DND-41 (cell line): ENCODE results near the gene ID3.

Experiments
- ATAC-seq: fragments of 200-7000 bp; cut with Tn5 transposase; 3 replicates; pipeline ENCODE4 v1.9.1; 2021; ENCODE audit warnings: low read depth; ENCODE audit not compliant: insufficient read depth
- DNase-seq: peaks from one replicate; pipeline ENCODE4 v3.0.0-alpha.2; 2020
- H2AFZ ChIP-seq: 2 replicates; pipeline ENCODE4 v1.6.0; 2012; ENCODE audit warnings: low read depth, low read length
- H3K27ac ChIP-seq: 2 replicates; pipeline ENCODE4 v1.5.1; 2012; ENCODE audit warnings: low read length, inconsistent platforms
- H3K27me3 ChIP-seq: fragments of 200-600 bp; sonication (generic); 2 replicates; pipeline ENCODE4 v1.6.0; 2012; ENCODE audit warnings: low read length, mild to moderate bottlenecking, inconsistent platforms; ENCODE audit not compliant: insufficient read depth, poor library complexity
- H3K36me3 ChIP-seq: 2 replicates; pipeline ENCODE4 v1.5.1; 2012; ENCODE audit warnings: low read length, inconsistent platforms; ENCODE audit not compliant: insufficient read depth
- H3K4me1 ChIP-seq: 2 replicates; pipeline ENCODE4 v1.5.1; 2012; ENCODE audit warnings: mild to moderate bottlenecking, low read length; ENCODE audit not compliant: insufficient read depth
- H3K4me2 ChIP-seq: 2 replicates; pipeline ENCODE4 v1.6.0; 2012; ENCODE audit warnings: mild to moderate bottlenecking, moderate library complexity, low read length, inconsistent platforms; ENCODE audit not compliant: insufficient read depth
- H3K4me3 ChIP-seq, 2 experiments: fragments of 200-600 bp in 1 of 2; shearing (Covaris generic) in 1 of 2; 2 replicates each; pipeline ENCODE4 v1.5.1; 2012 to 2016; ENCODE audit warnings: inconsistent platforms in 2 of 2, low read length in 2 of 2, mild to moderate bottlenecking in 2 of 2, low read depth in 1 of 2, moderate library complexity in 1 of 2
- H3K79me2 ChIP-seq: 2 replicates; pipeline ENCODE4 v1.6.0; 2012; ENCODE audit warnings: low read length, inconsistent platforms; ENCODE audit not compliant: insufficient read depth
- H3K9ac ChIP-seq: 2 replicates; pipeline ENCODE4 v1.6.0; 2012; ENCODE audit warnings: low read depth, mild to moderate bottlenecking, inconsistent platforms, low read length, moderate library complexity
- H3K9me3 ChIP-seq: 2 replicates; pipeline ENCODE4 v1.5.1; 2012; ENCODE audit warnings: low read length, moderate library complexity, mild to moderate bottlenecking, inconsistent platforms; ENCODE audit not compliant: insufficient read depth, severe bottlenecking
- H4K20me1 ChIP-seq: 2 replicates; pipeline ENCODE4 v1.6.0; 2012; ENCODE audit warnings: low read length; ENCODE audit not compliant: insufficient read depth
- EZH2 ChIP-seq: IDR thresholded peaks from 3 replicates; pipeline ENCODE4 v1.6.1; 2012; ENCODE audit warnings: borderline replicate concordance, low read depth, mild to moderate bottlenecking, moderate library complexity, low read length, inconsistent platforms; ENCODE audit not compliant: severe bottlenecking
- TF ChIP-seq, protein P1 (sequence below): IDR thresholded peaks from 2 replicates; pipeline ENCODE4 v1.5.1; 2012; ENCODE audit warnings: borderline replicate concordance, low read length, moderate library complexity, mild to moderate bottlenecking; ENCODE audit not compliant: poor library complexity, severe bottlenecking; ENCODE audit errors: extremely low read depth

Gene ID3

DNA sequence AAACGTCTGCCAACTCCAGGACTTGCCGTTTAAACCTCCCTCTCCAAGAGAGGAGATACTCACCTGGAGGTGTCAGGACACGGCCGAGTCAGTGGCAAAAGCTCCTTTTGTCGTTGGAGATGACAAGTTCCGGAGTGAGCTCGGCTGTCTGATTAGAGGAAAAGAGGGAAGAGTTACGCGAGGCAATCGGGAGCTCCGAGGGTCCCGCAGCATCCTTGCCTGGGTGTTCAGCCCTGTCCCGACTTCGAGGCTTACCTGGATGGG is 497 bp downstream of the ID3 start:
- Histone ChIP-seq H3K4me1 (peaks cover 66% of the 10 kb centered on the region), H3K27me3 (peaks cover 45% of the 10 kb centered on the region), H3K9me3 (no peaks in the 10 kb centered on the region), H3K4me3 (peak overlapping the region; percentile 37 to 79), H3K4me2 (peak overlapping the region; percentile 90), H3K9ac (peak overlapping the region; percentile 71), H4K20me1 (peaks cover 7% of the 10 kb centered on the region; the same call in 1 of the 2 replicates), H3K79me2 (peaks cover 6% of the 10 kb centered on the region; the same call in 1 of the 2 replicates), H3K36me3 (no peaks in the 10 kb centered on the region), H2AFZ (peak overlapping the region; percentile 67), H3K27ac (peak overlapping the region; percentile 52)
- ATAC-seq (no peak), DNase-seq (no peak)
- no peak for TF ChIP-seq EZH2
- TF ChIP-seq, protein P1, sequence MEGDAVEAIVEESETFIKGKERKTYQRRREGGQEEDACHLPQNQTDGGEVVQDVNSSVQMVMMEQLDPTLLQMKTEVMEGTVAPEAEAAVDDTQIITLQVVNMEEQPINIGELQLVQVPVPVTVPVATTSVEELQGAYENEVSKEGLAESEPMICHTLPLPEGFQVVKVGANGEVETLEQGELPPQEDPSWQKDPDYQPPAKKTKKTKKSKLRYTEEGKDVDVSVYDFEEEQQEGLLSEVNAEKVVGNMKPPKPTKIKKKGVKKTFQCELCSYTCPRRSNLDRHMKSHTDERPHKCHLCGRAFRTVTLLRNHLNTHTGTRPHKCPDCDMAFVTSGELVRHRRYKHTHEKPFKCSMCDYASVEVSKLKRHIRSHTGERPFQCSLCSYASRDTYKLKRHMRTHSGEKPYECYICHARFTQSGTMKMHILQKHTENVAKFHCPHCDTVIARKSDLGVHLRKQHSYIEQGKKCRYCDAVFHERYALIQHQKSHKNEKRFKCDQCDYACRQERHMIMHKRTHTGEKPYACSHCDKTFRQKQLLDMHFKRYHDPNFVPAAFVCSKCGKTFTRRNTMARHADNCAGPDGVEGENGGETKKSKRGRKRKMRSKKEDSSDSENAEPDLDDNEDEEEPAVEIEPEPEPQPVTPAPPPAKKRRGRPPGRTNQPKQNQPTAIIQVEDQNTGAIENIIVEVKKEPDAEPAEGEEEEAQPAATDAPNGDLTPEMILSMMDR: no peak

DNA sequence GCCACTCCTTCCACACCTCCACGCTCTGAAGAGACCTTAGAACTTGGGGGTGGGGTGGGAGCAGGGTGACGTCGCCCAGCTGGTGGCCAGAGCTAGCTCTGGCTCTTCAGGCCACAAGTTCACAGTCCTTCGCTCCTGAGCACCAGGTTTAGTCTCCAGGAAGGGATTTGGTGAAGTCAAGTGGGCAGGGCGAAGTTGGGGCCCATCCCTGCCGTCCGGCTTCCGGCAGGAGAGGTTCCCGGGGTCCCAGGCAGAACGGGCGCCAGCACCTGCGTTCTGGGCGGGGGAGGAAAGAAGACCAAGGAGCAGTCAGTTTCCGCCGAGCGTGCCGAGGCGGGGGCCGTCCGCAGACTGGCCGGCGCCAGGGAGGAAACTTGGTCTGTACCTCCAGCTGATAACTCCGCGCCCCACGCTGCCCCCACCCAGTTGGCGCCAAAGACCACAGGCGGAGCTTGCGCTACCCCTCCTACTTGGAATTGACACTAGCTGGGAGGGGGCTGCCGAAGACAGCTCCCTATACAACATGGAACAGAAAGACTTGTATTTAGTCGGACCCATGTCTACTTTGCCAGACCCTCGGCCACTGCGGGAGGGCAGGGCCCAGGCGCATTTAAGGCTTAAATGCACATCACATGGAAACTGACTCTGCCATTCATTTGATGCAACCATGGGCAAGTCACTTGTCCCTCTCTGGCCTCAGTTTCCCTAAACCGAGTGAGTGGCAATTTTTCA is 995 bp downstream of the ID3 start:
- Histone ChIP-seq H3K79me2 (peaks cover 6% of the 10 kb centered on the region; the same call in 1 of the 2 replicates), H3K4me2 (peak overlapping the region; percentile 90), H3K27me3 (peaks cover 40% of the 10 kb centered on the region), H3K36me3 (no peaks in the 10 kb centered on the region), H3K9ac (peak overlapping the region; percentile 71), H3K27ac (peak overlapping the region; percentile 52), H4K20me1 (peaks cover 7% of the 10 kb centered on the region; the same call in 1 of the 2 replicates), H3K4me1 (peaks cover 71% of the 10 kb centered on the region), H3K4me3 (peak overlapping the region; percentile 37 to 79), H2AFZ (peak overlapping the region; percentile 67; the same call in 1 of the 2 replicates), H3K9me3 (no peaks in the 10 kb centered on the region)
- ATAC-seq: no peak
- peak; percentile 54 for DNase-seq
- peak; percentile 62 for TF ChIP-seq EZH2
- TF ChIP-seq, protein P1: no peak

DNA sequence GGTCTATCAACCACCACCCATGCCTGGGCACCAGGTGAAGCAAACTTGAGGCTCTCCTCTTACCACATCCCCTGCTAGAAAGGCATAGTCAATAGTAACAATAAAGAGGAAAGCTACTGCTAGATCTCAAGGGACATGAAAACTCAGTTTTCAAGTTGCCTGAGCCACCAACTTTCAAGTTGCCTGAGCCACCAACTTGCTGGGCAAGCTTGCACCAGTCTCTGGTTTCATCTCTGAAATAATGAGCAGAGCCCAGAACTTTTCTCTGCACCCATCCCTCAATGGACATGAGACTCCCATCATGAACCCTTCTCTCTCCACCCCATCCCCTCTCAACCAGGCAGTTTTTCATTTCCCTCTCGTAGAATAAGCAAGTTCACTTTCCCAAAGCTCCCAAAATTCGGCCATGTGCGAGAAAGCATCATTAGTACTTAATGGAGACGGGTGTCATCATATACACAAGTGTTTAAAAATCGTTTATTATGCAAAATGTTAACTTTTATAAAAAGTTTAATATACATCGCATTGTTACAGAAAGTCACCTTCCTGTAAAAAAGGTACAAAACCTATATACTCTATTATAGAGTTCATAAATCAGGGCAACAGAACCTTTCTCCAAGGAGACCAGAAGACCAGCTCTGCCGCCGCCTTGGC is 1.7 kb downstream of the ID3 start:
- no peak for DNase-seq

More for the DNA sequence above, 1.7 kb downstream of the ID3 start:
- H3K4me1 ChIP-seq: peaks cover 65% of the 10 kb centered on the region
- H3K4me3 ChIP-seq: peak overlapping the region in 1 of 2 experiments; percentile 79; a peak in 3 of 4 replicates
- H3K9me3 ChIP-seq: no peaks in the 10 kb centered on the region
- H3K36me3 ChIP-seq: no peaks in the 10 kb centered on the region
- H3K79me2 ChIP-seq: peaks cover 6% of the 10 kb centered on the region; the same call in 1 of the 2 replicates
- TF ChIP-seq EZH2: no peak
- TF ChIP-seq, protein P1: no peak
- peaks cover 40% of the 10 kb centered on the region for H3K27me3 ChIP-seq
- H3K4me2 ChIP-seq: peak overlapping the region; percentile 90
- H4K20me1 ChIP-seq: peaks cover 7% of the 10 kb centered on the region; the same call in 1 of the 2 replicates
- peak overlapping the region; percentile 71; the same call in 1 of the 2 replicates for H3K9ac ChIP-seq
- no peak overlapping the region for H2AFZ ChIP-seq
- ATAC-seq: no peak
- peak overlapping the region; percentile 18; the same call in 1 of the 2 replicates for H3K27ac ChIP-seq
